HS-27A (cell line): ENCODE results near the gene ACADL.

ENCODE experiments used
- DNase-seq: peaks from one replicate; pipeline ENCODE4 v3.0.0-alpha.2; 2012; ENCODE audit warnings: low read depth, missing footprints

Gene ACADL

GRCh38 chr2:210169516-210170195 lies 55.6 kb downstream of the ACADL start:
- no peak for DNase-seq

- no peak for DNase-seq
These were observed 58.0 kb downstream of the ACADL start for GRCh38 chr2:210167227-210167626.

DNA sequence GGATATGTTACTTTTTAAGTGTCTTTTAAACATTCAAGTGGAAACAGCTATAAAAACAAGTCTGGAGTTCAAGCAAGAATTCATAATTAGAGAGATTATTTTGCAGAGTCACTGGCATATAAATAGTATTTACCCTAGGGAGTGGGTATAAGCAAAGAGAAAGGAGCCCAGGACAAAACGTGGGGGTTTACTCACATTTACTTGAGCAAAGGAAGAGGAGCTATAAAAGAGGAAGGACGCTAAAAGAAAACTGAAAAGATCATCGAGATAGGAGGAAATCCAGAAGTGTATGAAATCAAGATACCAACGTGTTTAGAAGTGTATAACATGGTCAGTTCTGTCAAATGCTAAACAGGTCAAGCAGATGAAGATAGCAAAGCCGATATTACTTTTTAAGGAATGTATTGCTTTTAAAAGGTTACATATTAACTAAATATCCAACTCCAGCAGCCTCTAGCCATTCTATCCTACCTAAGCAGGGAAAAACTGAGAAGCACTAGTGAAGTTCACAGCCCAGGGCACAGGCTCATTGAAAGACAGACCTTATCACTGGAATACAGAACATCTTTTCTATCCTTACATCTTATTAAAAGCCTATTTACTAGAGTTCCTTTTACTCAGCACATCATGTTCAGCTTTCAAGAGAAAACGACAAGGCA lies 62.7 kb downstream of the ACADL start:
- DNase-seq: no peak

- no peak for DNase-seq
These were observed 66.2 kb downstream of the ACADL start for GRCh38 chr2:210159059-210159458.

DNA sequence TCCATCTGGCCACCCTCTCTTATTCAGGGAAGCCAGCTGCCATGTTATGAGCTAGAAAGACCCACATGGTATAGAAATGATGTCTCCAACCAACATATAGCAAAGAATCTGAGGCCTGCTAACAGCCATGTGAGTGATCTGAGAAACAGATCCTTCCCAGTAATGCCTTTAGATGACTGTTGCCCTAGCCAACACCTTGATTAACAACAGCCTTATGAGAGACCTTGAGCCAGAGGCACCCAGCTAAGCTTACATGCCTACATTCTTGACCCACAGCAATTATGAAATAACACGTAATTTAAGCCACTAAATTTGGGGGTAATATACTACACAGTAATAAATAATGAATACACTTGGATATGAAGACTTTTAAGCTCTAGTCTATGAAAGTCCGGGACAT lies 67.0 kb downstream of the ACADL start:
- DNase-seq: no peak

- no peak for DNase-seq
These were observed 67.7 kb downstream of the ACADL start for GRCh38 chr2:210157526-210157925.

- no peak for DNase-seq
These were observed 77.6 kb downstream of the ACADL start for GRCh38 chr2:210147614-210148013.
